OCI-LY1 (cell line): ENCODE results near the gene DECR2.
A peak's percentile ranks its signal among the peaks of the same experiment; 100 is the strongest.
"Not testable (repeated sequence)": the region's sequence is repeated elsewhere in the genome, so short reads cannot be mapped to it uniquely, and the experiment has no call there.

Experiments used
- H2AFZ ChIP-seq: fragments of 200-600 bp; sonication (generic), shearing (Covaris generic); 2 replicates; pipeline ENCODE4 v1.6.0; 2014; ENCODE audit warnings: antibody characterized with exemption, mild to moderate bottlenecking, low read length
- H3F3A ChIP-seq: fragments of 200-600 bp; sonication (generic), shearing (Covaris generic); 2 replicates; pipeline ENCODE4 v1.6.0; 2014; ENCODE audit warnings: mild to moderate bottlenecking, antibody characterized with exemption, low read length, moderate library complexity; ENCODE audit not compliant: insufficient read depth
- H3K27ac ChIP-seq: fragments of 200-600 bp; sonication (generic); 2 replicates; pipeline ENCODE4 v1.5.1; 2014; ENCODE audit warnings: low read length, mixed run types, mild to moderate bottlenecking, low read depth; ENCODE audit not compliant: poor library complexity, severe bottlenecking
- H3K27me3 ChIP-seq: fragments of 200-600 bp; sonication (generic); 2 replicates; pipeline ENCODE4 v1.6.0; 2014; ENCODE audit warnings: antibody characterized with exemption, mild to moderate bottlenecking, low read length, moderate library complexity; ENCODE audit not compliant: insufficient read depth
- H3K36me3 ChIP-seq: fragments of 200-600 bp; sonication (generic); 2 replicates; pipeline ENCODE4 v1.6.1; 2014; ENCODE audit warnings: mild to moderate bottlenecking, antibody characterized with exemption, low read length, moderate library complexity, mixed read lengths; ENCODE audit not compliant: insufficient read depth
- H3K4me1 ChIP-seq: fragments of 200-600 bp; sonication (generic); 2 replicates; pipeline ENCODE4 v1.5.1; 2014; ENCODE audit warnings: mild to moderate bottlenecking, low read length, moderate library complexity; ENCODE audit not compliant: insufficient read depth, severe bottlenecking
- H3K4me2 ChIP-seq: fragments of 200-600 bp; sonication (generic), shearing (Covaris generic); 2 replicates; pipeline ENCODE4 v1.6.1; 2014; ENCODE audit warnings: low read length
- H3K4me3 ChIP-seq: fragments of 200-600 bp; sonication (generic); 2 replicates; pipeline ENCODE4 v1.5.1; 2014; ENCODE audit warnings: low read length, low read depth, mild to moderate bottlenecking, mixed read lengths; ENCODE audit not compliant: poor library complexity, severe bottlenecking
- H3K79me2 ChIP-seq: fragments of 200-600 bp; shearing (Covaris generic); 2 replicates; pipeline ENCODE4 v1.6.1; 2016; ENCODE audit warnings: mixed run types, low read length, mixed read lengths; ENCODE audit not compliant: insufficient read depth
- H3K9ac ChIP-seq: fragments of 200-600 bp; sonication (generic), shearing (Covaris generic); 2 replicates; pipeline ENCODE4 v1.6.1; 2014; ENCODE audit warnings: mild to moderate bottlenecking, low read length, mixed read lengths
- H3K9me2 ChIP-seq: fragments of 200-600 bp; sonication (generic), shearing (Covaris generic); 2 replicates; pipeline ENCODE4 v1.6.1; 2014; ENCODE audit warnings: low read depth, mild to moderate bottlenecking, low read length, mixed read lengths
- H3K9me3 ChIP-seq: fragments of 200-600 bp; shearing (Covaris generic); 2 replicates; pipeline ENCODE4 v1.6.1; 2014; ENCODE audit warnings: low read length, mixed read lengths
- H4K20me1 ChIP-seq: fragments of 200-600 bp; sonication (generic), shearing (Covaris generic); 2 replicates; pipeline ENCODE4 v1.6.0; 2016; ENCODE audit warnings: mild to moderate bottlenecking, low read length; ENCODE audit not compliant: insufficient read depth
- EZH2 ChIP-seq: fragments of 200-600 bp; sonication (generic), shearing (Covaris generic); IDR thresholded peaks from 2 replicates; pipeline ENCODE4 v1.8.0; 2017; ENCODE audit warnings: borderline replicate concordance, mixed run types, mild to moderate bottlenecking, antibody characterized with exemption, low read length, moderate library complexity, mixed read lengths
- TF ChIP-seq, protein P1 (sequence below): fragments of 200-600 bp; sonication (generic), shearing (Covaris generic); IDR thresholded peaks from 2 replicates; pipeline ENCODE4 v1.5.1; 2017; ENCODE audit warnings: mild to moderate bottlenecking, antibody characterized with exemption, low read length, moderate library complexity, mixed read lengths

DECR2 gene

DNA sequence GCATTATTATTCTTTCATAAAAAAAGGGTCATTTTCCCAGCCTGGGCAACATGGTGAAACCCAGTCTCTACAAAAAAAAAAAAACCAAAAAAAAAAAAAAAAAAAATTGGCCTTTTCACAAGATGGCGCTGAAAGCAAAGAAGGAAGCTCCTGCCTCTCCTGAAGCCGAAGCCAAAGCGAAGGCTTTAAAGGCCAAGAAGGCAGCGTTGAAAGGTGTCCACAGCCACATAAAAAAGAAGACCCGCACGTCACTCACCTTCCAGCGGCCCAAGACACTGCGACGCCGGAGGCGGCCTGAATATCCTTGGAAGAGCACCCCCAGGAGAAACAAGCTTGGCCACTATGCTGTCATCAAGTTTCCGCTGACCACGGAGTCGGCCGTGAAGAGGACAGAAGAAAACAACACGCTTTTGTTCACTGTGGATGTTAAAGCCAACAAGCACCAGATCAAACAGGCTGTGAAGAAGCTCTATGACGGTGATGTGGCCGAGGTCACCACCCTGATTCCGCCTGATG lies 15.0 kb upstream of the DECR2 start:
- no peaks in the 10 kb centered on the region for H3F3A ChIP-seq
- H3K27me3 ChIP-seq = no peaks in the 10 kb centered on the region
- no peak overlapping the region for H2AFZ ChIP-seq
- no peaks in the 10 kb centered on the region for H4K20me1 ChIP-seq
- no peaks in the 10 kb centered on the region; the same call in 1 of the 2 replicates for H3K36me3 ChIP-seq
- H3K4me1 ChIP-seq = peaks cover 30% of the 10 kb centered on the region
- H3K79me2 ChIP-seq = no peaks in the 10 kb centered on the region
- no peak overlapping the region for H3K27ac ChIP-seq
- H3K9me3 ChIP-seq = no peaks in the 10 kb centered on the region
- H3K9ac ChIP-seq = no peak overlapping the region
- TF ChIP-seq, protein P1, sequence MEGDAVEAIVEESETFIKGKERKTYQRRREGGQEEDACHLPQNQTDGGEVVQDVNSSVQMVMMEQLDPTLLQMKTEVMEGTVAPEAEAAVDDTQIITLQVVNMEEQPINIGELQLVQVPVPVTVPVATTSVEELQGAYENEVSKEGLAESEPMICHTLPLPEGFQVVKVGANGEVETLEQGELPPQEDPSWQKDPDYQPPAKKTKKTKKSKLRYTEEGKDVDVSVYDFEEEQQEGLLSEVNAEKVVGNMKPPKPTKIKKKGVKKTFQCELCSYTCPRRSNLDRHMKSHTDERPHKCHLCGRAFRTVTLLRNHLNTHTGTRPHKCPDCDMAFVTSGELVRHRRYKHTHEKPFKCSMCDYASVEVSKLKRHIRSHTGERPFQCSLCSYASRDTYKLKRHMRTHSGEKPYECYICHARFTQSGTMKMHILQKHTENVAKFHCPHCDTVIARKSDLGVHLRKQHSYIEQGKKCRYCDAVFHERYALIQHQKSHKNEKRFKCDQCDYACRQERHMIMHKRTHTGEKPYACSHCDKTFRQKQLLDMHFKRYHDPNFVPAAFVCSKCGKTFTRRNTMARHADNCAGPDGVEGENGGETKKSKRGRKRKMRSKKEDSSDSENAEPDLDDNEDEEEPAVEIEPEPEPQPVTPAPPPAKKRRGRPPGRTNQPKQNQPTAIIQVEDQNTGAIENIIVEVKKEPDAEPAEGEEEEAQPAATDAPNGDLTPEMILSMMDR = 0 out of 2 replicates have a peak, but pooled peaks have one; percentile 21
- no peak for TF ChIP-seq EZH2
- H3K4me3 ChIP-seq = no peak overlapping the region
- no peaks in the 10 kb centered on the region for H3K9me2 ChIP-seq
- no peak overlapping the region for H3K4me2 ChIP-seq

DNA sequence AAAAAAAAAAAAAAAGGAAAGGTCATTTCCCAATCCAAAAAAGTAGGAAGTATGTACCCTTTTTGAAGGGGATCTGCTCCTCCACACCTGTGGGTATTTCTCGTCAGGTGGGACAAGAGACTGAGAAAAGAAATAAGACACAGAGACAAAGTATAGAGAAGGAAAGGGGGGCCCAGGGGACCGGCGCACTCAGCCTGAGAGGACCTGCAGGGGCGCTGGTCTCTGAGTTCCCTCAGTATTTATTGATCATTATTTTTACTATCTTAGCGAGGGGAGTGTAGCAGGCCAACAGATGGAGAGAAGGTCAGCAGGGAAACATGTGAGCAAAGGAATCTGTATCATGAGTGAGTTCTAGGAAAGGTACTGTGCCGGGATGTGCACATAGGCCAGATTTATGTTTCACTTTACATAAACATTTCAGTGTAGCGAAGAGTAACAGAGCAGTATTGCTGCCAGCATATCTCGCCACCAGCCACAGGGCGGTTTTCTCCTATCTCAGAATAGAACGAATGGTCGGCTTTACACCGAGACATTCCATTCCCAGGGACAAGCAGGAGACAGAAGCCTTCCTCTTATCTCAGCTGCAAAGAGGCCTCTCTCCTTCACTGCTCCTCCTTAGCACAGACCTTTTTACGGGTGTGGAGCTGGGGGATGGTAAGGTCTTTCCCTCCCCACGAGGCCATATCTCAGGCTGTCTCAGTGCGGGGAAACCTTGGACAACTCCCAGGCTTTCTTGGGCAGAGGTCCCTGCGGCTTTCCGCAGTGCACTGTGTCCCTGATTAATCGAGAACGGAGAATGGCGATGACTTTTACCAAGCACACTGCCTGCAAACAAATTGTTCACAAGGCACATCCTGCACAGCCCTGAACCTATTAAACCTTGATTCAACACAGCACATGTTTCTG lies 13.7 kb upstream of the DECR2 start:
- H3K4me3 ChIP-seq, H3K27ac ChIP-seq: not testable (repeated sequence)

DNA sequence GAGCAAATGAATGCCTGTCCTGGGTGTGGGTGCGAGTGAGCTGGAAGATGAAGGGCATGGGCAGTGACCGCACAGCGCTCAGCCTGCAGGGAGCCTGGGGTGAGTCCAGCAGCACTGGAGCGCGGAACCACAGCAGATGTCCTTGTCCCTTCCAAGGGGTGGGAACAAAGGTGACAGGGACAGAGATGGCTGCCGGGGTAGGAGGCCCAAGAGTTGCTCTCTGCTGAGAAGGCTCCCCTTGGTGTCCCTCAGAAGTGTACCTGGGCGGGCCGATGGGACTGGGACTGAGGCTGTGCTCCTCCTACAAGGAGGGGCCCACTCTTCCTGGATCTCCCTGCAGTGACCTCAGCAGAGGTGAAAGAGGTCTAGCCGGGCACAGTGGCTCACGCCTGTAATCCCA lies 12.3 kb upstream of the DECR2 start:
- Histone ChIP-seq H3K4me2 (no peak overlapping the region), H3K27me3 (no peaks in the 10 kb centered on the region), H3K9me3 (no peaks in the 10 kb centered on the region), H3F3A (no peaks in the 10 kb centered on the region), H3K27ac (no peak overlapping the region), H3K9ac (no peak overlapping the region), H3K9me2 (no peaks in the 10 kb centered on the region), H2AFZ (no peak overlapping the region), H3K4me1 (peaks cover 13% of the 10 kb centered on the region), H3K79me2 (no peaks in the 10 kb centered on the region), H3K36me3 (no peaks in the 10 kb centered on the region; the same call in 1 of the 2 replicates), H3K4me3 (no peak overlapping the region), H4K20me1 (no peaks in the 10 kb centered on the region)
- TF ChIP-seq, protein P1 = no peak
- TF ChIP-seq EZH2 = no peak

More for the DNA sequence above, 13.7 kb upstream of the DECR2 start:
- peaks cover 26% of the 10 kb centered on the region for H3K4me1 ChIP-seq
- H3K79me2 ChIP-seq, H2AFZ ChIP-seq, H3K9me2 ChIP-seq, H3K27me3 ChIP-seq, H3K9ac ChIP-seq, H3K4me2 ChIP-seq, H4K20me1 ChIP-seq, H3K36me3 ChIP-seq, H3F3A ChIP-seq, H3K9me3 ChIP-seq: not testable (repeated sequence)
